Suprapubic skin (tissue), 4 donors: ENCODE data around the gene TFAM. TPM values are rescaled to one million over a fixed set of nuclear protein-coding genes. Genes with fewer than 3 reads are reported as not detected.

ENCODE experiments used
- DNase-seq, 2 donors: peaks; one replicate each; pipeline ENCODE4 v3.0.0-alpha.2; 2019; ENCODE audit warnings: low spot score in 2 of 2
- H3K27ac ChIP-seq: fragments of 200-600 bp; sonication (generic); one replicate; pipeline ENCODE4 v1.5.1; 2019
- H3K27me3 ChIP-seq: fragments of 200-600 bp; sonication (generic); one replicate; pipeline ENCODE4 v1.5.1; 2019
- H3K36me3 ChIP-seq: fragments of 200-600 bp; sonication (generic); one replicate; pipeline ENCODE4 v1.5.1; 2019
- H3K4me1 ChIP-seq: fragments of 200-600 bp; sonication (generic); one replicate; pipeline ENCODE4 v1.5.1; 2019
- H3K4me3 ChIP-seq: fragments of 200-600 bp; sonication (generic); one replicate; pipeline ENCODE4 v1.5.1; 2019; ENCODE audit warnings: mild to moderate bottlenecking
- H3K9me3 ChIP-seq: fragments of 200-600 bp; sonication (generic); one replicate; pipeline ENCODE4 v1.5.1; 2019
- EP300 ChIP-seq: sonication (generic); formaldehyde crosslinking; IDR thresholded peaks from one replicate; pipeline ENCODE4 v1.6.1; 2017; ENCODE audit warnings: antibody characterized with exemption
- POLR2A ChIP-seq, 2 donors: fragments of 450-650 bp; IDR thresholded peaks; one replicate each; pipeline ENCODE4 v1.6.1; 2017; ENCODE audit warnings: antibody characterized with exemption in 2 of 2, mild to moderate bottlenecking in 2 of 2, moderate library complexity in 2 of 2
- POLR2AphosphoS5 ChIP-seq, 3 donors: sonication (generic); formaldehyde crosslinking; IDR thresholded peaks; one replicate each; pipeline ENCODE4 v1.6.1; 2017; ENCODE audit warnings: antibody characterized with exemption in 3 of 3
- WGBS: methylation state at CpG from one replicate; pipeline ENCODE4 v1.1.5; 2018; 5-methylcytosine and 5-hydroxymethylcytosine counted together
- total RNA-seq, 4 donors: library from RNA; depleted of rRNA; stranded (reverse); fragments of >200 nt; gene quantifications; one replicate each; pipeline ENCODE4 v1.1.0, GENCODE V29; 2016
- TF ChIP-seq, protein P1 (sequence below), 2 donors: fragments of 200-600 bp in 1 of 2; fragments of 450-650 bp in 1 of 2; sonication (generic) in 1 of 2; IDR thresholded peaks; one replicate each; pipeline ENCODE4 v1.5.1; 2016 to 2019; ENCODE audit warnings: antibody characterized with exemption in 2 of 2, mild to moderate bottlenecking in 1 of 2, moderate library complexity in 1 of 2

Gene TFAM
- total RNA-seq, 4 donors from 2014 or later, result 16.6 to 22.9 (median 19.8) TPM

GRCh38 chr10:58433066-58433465 is 47.9 kb downstream of the TFAM start:
- TF ChIP-seq EP300, result no peak
- TF ChIP-seq POLR2A (IDR thresholded peaks at IDR 0.05), result no peak
- TF ChIP-seq, protein P1, sequence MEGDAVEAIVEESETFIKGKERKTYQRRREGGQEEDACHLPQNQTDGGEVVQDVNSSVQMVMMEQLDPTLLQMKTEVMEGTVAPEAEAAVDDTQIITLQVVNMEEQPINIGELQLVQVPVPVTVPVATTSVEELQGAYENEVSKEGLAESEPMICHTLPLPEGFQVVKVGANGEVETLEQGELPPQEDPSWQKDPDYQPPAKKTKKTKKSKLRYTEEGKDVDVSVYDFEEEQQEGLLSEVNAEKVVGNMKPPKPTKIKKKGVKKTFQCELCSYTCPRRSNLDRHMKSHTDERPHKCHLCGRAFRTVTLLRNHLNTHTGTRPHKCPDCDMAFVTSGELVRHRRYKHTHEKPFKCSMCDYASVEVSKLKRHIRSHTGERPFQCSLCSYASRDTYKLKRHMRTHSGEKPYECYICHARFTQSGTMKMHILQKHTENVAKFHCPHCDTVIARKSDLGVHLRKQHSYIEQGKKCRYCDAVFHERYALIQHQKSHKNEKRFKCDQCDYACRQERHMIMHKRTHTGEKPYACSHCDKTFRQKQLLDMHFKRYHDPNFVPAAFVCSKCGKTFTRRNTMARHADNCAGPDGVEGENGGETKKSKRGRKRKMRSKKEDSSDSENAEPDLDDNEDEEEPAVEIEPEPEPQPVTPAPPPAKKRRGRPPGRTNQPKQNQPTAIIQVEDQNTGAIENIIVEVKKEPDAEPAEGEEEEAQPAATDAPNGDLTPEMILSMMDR (IDR thresholded peaks at IDR 0.05), result no peak
- TF ChIP-seq POLR2AphosphoS5 (IDR thresholded peaks at IDR 0.05), result no peak
- no peaks in the 10 kb centered on the region for H3K27me3 ChIP-seq
- no peaks in the 10 kb centered on the region for H3K36me3 ChIP-seq
- no peak overlapping the region for H3K27ac ChIP-seq
- H3K4me3 ChIP-seq, result no peak overlapping the region
- DNase-seq, result no peak
- WGBS, result 81% methylated on average over 2 of the region's 2 CpGs
- peaks cover 14% of the 10 kb centered on the region for H3K4me1 ChIP-seq
- H3K9me3 ChIP-seq, result no peaks in the 10 kb centered on the region

- TF ChIP-seq POLR2AphosphoS5 (IDR thresholded peaks at IDR 0.05) (no peak), EP300 (no peak), POLR2A (IDR thresholded peaks at IDR 0.05) (no peak)
- TF ChIP-seq, protein P1 (IDR thresholded peaks at IDR 0.05), result no peak
- Histone ChIP-seq H3K4me1 (peaks cover 17% of the 10 kb centered on the region), H3K4me3 (no peak overlapping the region), H3K9me3 (no peaks in the 10 kb centered on the region), H3K27ac (no peak overlapping the region), H3K36me3 (no peaks in the 10 kb centered on the region), H3K27me3 (no peaks in the 10 kb centered on the region)
- WGBS, result 94% methylated on average over 5 of the region's 5 CpGs
- no peak for DNase-seq
Measured at GRCh38 chr10:58433571-58433970, 48.4 kb downstream of the TFAM start.

GRCh38 chr10:58435297-58435985 is 50.2 kb downstream of the TFAM start:
- peaks cover 17% of the 10 kb centered on the region for H3K4me1 ChIP-seq
- no peaks in the 10 kb centered on the region for H3K27me3 ChIP-seq
- H3K36me3 ChIP-seq, result no peaks in the 10 kb centered on the region
- DNase-seq, result no peak
- 26% methylated on average over 2 of the region's 2 CpGs for WGBS
- no peak overlapping the region for H3K4me3 ChIP-seq
- peak overlapping the region; percentile 38 for H3K27ac ChIP-seq
- H3K9me3 ChIP-seq, result no peaks in the 10 kb centered on the region
- TF ChIP-seq, protein P1 (IDR thresholded peaks at IDR 0.05), result no peak
- no peak for TF ChIP-seq POLR2AphosphoS5 (IDR thresholded peaks at IDR 0.05)
- TF ChIP-seq EP300, result no peak
- TF ChIP-seq POLR2A (IDR thresholded peaks at IDR 0.05), result no peak

GRCh38 chr10:58436071-58436470 is 50.9 kb downstream of the TFAM start:
- 27% methylated on average over 4 of the region's 4 CpGs for WGBS
- no peak for TF ChIP-seq POLR2AphosphoS5 (IDR thresholded peaks at IDR 0.05)
- TF ChIP-seq EP300, result no peak
- no peak for TF ChIP-seq POLR2A (IDR thresholded peaks at IDR 0.05)
- TF ChIP-seq, protein P1 (IDR thresholded peaks at IDR 0.05), result no peak

GRCh38 chr10:58438340-58438871 is 53.2 kb downstream of the TFAM start:
- Histone ChIP-seq H3K9me3 (no peaks in the 10 kb centered on the region), H3K27ac (no peak overlapping the region), H3K36me3 (no peaks in the 10 kb centered on the region), H3K4me1 (peaks cover 17% of the 10 kb centered on the region), H3K4me3 (no peak overlapping the region), H3K27me3 (no peaks in the 10 kb centered on the region)
- TF ChIP-seq POLR2AphosphoS5 (IDR thresholded peaks at IDR 0.05) (no peak), POLR2A (IDR thresholded peaks at IDR 0.05) (no peak), EP300 (no peak)
- TF ChIP-seq, protein P1 (IDR thresholded peaks at IDR 0.05), result no peak
- no peak for DNase-seq
- WGBS, result 45% methylated on average over 3 of the region's 3 CpGs

More at GRCh38 chr10:58436071-58436470, 50.9 kb downstream of the TFAM start:
- no peak overlapping the region for H3K4me3 ChIP-seq
- no peaks in the 10 kb centered on the region for H3K27me3 ChIP-seq
- H3K27ac ChIP-seq, result peak overlapping the region; percentile 38
- H3K4me1 ChIP-seq, result peaks cover 17% of the 10 kb centered on the region
- no peaks in the 10 kb centered on the region for H3K9me3 ChIP-seq
- no peaks in the 10 kb centered on the region for H3K36me3 ChIP-seq
- DNase-seq, result no peak
